Measurements from ENCODE around the gene ANKRD44. TPM values are rescaled to one million over a fixed set of nuclear protein-coding genes. Genes with fewer than 3 reads are reported as not detected.
A peak's percentile ranks its signal among the peaks of the same experiment; 100 is the strongest.

ANKRD44 gene
- total RNA-seq, 2 experiments from 2014 or later = 214 to 246 TPM

DNA sequence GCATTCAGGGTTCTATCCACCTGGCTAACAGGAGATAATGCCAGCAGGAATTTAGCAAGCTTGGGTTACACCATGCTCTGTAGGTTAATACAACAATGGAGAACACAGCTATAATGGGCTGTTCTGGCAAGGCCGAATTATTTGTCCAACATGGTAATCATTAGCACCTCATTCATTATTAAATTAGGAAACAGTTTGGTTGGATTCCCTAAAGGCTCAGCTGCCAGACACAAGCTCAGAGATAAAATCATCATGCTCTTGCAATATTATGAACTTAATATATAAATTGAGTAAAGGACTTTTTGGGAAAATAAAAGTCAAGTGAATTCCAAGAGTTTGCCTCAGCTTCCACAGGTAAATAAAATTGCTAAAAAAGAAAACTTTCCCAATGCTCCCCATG is 166.4 kb downstream of the ANKRD44 start:
- no peak overlapping the region for H3K4me3 Mint-ChIP-seq
- peaks cover 66% of the 10 kb centered on the region for H3K4me1 Mint-ChIP-seq
- ChIA-PET CTCF (interaction anchor here (0.6 to 2.7 kb wide), 5 partner anchors 15 to 134 kb away, joined by 3 to 10 read pairs (median 4); no protein-coding TSS in a partner anchor), POLR2A (interaction anchor here (2.7 kb wide), 1 partner anchor 12 kb away, joined by 9 read pairs; no protein-coding TSS in a partner anchor)
- H3K9me3 Mint-ChIP-seq = no peaks in the 10 kb centered on the region
- H3K27me3 Mint-ChIP-seq = no peaks in the 10 kb centered on the region
- H3K27ac Mint-ChIP-seq = no peak overlapping the region
- H3K36me3 Mint-ChIP-seq (ENCODE audit: low read depth) = peaks cover 48% of the 10 kb centered on the region
- DNase-seq = no peak

- H3K36me3 Mint-ChIP-seq (ENCODE audit: low read depth) = peaks cover 48% of the 10 kb centered on the region
Measured at GRCh38 chr2:197141702-197142473, 168.7 kb downstream of the ANKRD44 start.

GRCh38 chr2:197140045-197140444 is 170.5 kb downstream of the ANKRD44 start:
- Mint-ChIP-seq H3K4me1 (peaks cover 79% of the 10 kb centered on the region), H3K27me3 (no peaks in the 10 kb centered on the region), H3K36me3 (ENCODE audit: low read depth) (peaks cover 54% of the 10 kb centered on the region), H3K4me3 (no peak overlapping the region), H3K9me3 (no peaks in the 10 kb centered on the region), H3K27ac (peak overlapping the region; percentile 60)
- no peak for DNase-seq
- ChIA-PET CTCF (interaction anchor here (1.2 kb wide), 1 partner anchor 9 kb away, joined by 3 read pairs; no protein-coding TSS in a partner anchor), POLR2A (interaction anchor here (1.4 to 1.9 kb wide), 5 partner anchors 9 to 168 kb away, joined by 4 to 6 read pairs (median 5); no protein-coding TSS in a partner anchor)

More at GRCh38 chr2:197141702-197142473, 168.7 kb downstream of the ANKRD44 start:
- Mint-ChIP-seq H3K27ac (peak overlapping the region; percentile 42), H3K9me3 (no peaks in the 10 kb centered on the region), H3K27me3 (no peaks in the 10 kb centered on the region), H3K4me3 (no peak overlapping the region), H3K4me1 (peaks cover 74% of the 10 kb centered on the region)
- DNase-seq = no peak
- ChIA-PET CTCF (interaction anchor here (1.9 kb wide), 1 partner anchor 29 kb away, joined by 9 read pairs; no protein-coding TSS in a partner anchor), POLR2A (interaction anchor here (0.7 to 1.9 kb wide), 3 partner anchors 14 to 28 kb away, joined by 3 to 6 read pairs (median 5); no protein-coding TSS in a partner anchor)

- ChIA-PET POLR2A (interaction anchor here (1.9 kb wide), 1 partner anchor 11 kb away, joined by 5 read pairs; no protein-coding TSS in a partner anchor), CTCF (no interaction called here)
- Mint-ChIP-seq H3K4me3 (no peak overlapping the region), H3K9me3 (no peaks in the 10 kb centered on the region), H3K27me3 (no peaks in the 10 kb centered on the region), H3K27ac (no peak overlapping the region), H3K36me3 (ENCODE audit: low read depth) (peaks cover 55% of the 10 kb centered on the region), H3K4me1 (peaks cover 79% of the 10 kb centered on the region)
- no peak for DNase-seq
Measured at GRCh38 chr2:197138506-197138905, 172.1 kb downstream of the ANKRD44 start.

- no peak for DNase-seq
- ChIA-PET POLR2A (interaction anchor here (1.0 to 1.9 kb wide), 3 partner anchors 10 to 25 kb away, joined by 3 to 5 read pairs (median 4); no protein-coding TSS in a partner anchor), CTCF (interaction anchor here (0.8 to 1.3 kb wide), 2 partner anchors 24 to 61 kb away, joined by 3 to 8 read pairs; no protein-coding TSS in a partner anchor)
- Mint-ChIP-seq H3K9me3 (no peaks in the 10 kb centered on the region), H3K27me3 (no peaks in the 10 kb centered on the region), H3K36me3 (ENCODE audit: low read depth) (peaks cover 57% of the 10 kb centered on the region), H3K27ac (peak overlapping the region; percentile 22), H3K4me1 (peaks cover 84% of the 10 kb centered on the region), H3K4me3 (no peak overlapping the region)
Measured at GRCh38 chr2:197137826-197138477, 172.6 kb downstream of the ANKRD44 start.

DNA sequence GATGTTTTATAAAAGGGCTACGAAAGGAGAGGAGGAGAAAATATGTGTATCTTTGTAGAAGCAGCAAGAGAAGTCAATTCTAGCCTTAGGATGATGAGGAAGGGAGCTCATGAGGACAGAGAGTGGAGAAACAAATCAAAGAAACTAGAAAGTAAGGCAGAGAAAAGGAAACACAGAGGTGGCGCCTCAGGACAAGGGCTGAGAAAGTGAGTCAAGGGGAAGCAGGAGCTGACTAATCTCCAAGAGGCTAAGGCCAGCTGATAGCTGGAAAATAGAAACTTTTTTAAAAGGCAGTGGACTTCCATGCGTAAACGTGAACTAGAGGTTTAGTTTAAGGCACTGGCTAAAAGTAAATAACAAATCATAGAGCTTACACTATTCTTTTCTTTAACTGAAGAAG is 173.3 kb downstream of the ANKRD44 start:
- peaks cover 57% of the 10 kb centered on the region for H3K36me3 Mint-ChIP-seq (ENCODE audit: low read depth)

GRCh38 chr2:197136452-197136851 is 174.1 kb downstream of the ANKRD44 start:
- DNase-seq = no peak
- ChIA-PET POLR2A (interaction anchor here (0.8 to 1.1 kb wide), 2 partner anchors 9 kb away, joined by 3 read pairs; no protein-coding TSS in a partner anchor), CTCF (interaction anchor here (0.8 to 1.3 kb wide), 3 partner anchors 9 to 175 kb away, joined by 3 read pairs; no protein-coding TSS in a partner anchor)
- Mint-ChIP-seq H3K27me3 (no peaks in the 10 kb centered on the region), H3K4me1 (peaks cover 85% of the 10 kb centered on the region), H3K9me3 (no peaks in the 10 kb centered on the region), H3K27ac (peak overlapping the region; percentile 18), H3K36me3 (ENCODE audit: low read depth) (peaks cover 58% of the 10 kb centered on the region), H3K4me3 (no peak overlapping the region)

More for the DNA sequence above, 173.3 kb downstream of the ANKRD44 start:
- POLR2A ChIA-PET = interaction anchor here (0.8 to 1.1 kb wide), 3 partner anchors 9 to 24 kb away, joined by 3 to 4 read pairs (median 3); no protein-coding TSS in a partner anchor
- H3K4me3 Mint-ChIP-seq = no peak overlapping the region
- peak overlapping the region; percentile 8 for H3K27ac Mint-ChIP-seq
- peaks cover 85% of the 10 kb centered on the region for H3K4me1 Mint-ChIP-seq
- DNase-seq = no peak
- H3K9me3 Mint-ChIP-seq = no peaks in the 10 kb centered on the region
- no peaks in the 10 kb centered on the region for H3K27me3 Mint-ChIP-seq
- CTCF ChIA-PET = interaction anchor here (0.8 to 1.3 kb wide), 4 partner anchors 13 to 174 kb away, joined by 3 to 8 read pairs (median 3); no protein-coding TSS in a partner anchor

DNA sequence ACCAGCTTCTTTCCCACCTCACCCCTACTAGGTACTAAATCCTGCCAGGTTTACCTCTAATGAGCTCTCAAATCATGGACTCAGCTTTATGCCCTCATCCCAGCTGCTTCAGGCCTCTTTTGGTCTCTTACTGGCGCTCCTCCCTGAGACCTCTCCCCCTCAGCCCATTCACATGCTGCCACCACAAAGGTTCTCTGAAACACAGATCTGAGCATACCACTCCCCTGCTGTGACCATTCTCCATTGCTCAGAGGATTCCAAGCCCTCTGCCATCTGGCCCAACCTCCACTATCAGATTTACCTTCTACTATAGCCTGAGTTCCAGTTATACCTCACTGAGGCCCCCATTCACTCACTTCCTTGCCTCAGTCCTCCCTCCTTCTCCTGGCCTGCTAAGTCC is 174.8 kb downstream of the ANKRD44 start:
- POLR2A ChIA-PET = interaction anchor here (0.7 to 1.1 kb wide), 2 partner anchors 8 to 16 kb away, joined by 3 read pairs; no protein-coding TSS in a partner anchor
- Mint-ChIP-seq H3K4me1 (peaks cover 86% of the 10 kb centered on the region), H3K9me3 (no peaks in the 10 kb centered on the region), H3K4me3 (no peak overlapping the region), H3K27me3 (no peaks in the 10 kb centered on the region), H3K36me3 (ENCODE audit: low read depth) (peaks cover 59% of the 10 kb centered on the region), H3K27ac (peak overlapping the region; percentile 18)
- DNase-seq = no peak
- CTCF ChIA-PET = interaction anchor here (0.9 to 1.1 kb wide), 2 partner anchors 33 to 56 kb away, joined by 3 to 4 read pairs; no protein-coding TSS in a partner anchor

DNA sequence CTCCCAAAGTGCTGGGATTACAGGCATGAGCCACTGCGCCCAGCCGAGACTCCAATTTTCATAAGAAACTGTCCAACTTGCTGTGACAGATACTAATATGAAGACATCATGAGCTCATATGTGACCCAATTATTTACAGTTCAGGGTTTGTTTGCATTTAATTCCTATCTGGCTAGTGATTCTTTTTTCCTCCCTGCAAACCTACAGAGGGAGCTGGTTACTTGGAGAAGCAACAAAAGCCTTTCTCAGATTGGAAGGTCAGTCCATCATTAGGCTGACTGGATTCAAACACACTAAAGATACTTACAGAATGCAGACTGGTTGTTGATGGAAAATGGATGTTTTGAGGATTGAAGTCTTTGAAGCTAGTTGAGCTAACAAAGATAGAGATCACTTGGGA is 176.4 kb downstream of the ANKRD44 start:
- Mint-ChIP-seq H3K27ac (no peak overlapping the region), H3K9me3 (no peaks in the 10 kb centered on the region), H3K4me3 (no peak overlapping the region), H3K36me3 (ENCODE audit: low read depth) (peaks cover 65% of the 10 kb centered on the region), H3K4me1 (peaks cover 87% of the 10 kb centered on the region), H3K27me3 (no peaks in the 10 kb centered on the region)
- CTCF ChIA-PET = interaction anchor here (0.9 to 2.5 kb wide), 2 partner anchors 21 to 35 kb away, joined by 3 to 7 read pairs; no protein-coding TSS in a partner anchor
- POLR2A ChIA-PET = no interaction called here
- no peak for DNase-seq

GRCh38 chr2:197131558-197131855 is 179.1 kb downstream of the ANKRD44 start:
- peaks cover 76% of the 10 kb centered on the region for H3K4me1 Mint-ChIP-seq
- H3K27ac Mint-ChIP-seq = peak overlapping the region; percentile 30
- ChIA-PET CTCF (no interaction called here), POLR2A (interaction anchor here (2.0 kb wide), 1 partner anchor 13 kb away, joined by 9 read pairs; no protein-coding TSS in a partner anchor)
- H3K4me3 Mint-ChIP-seq = no peak overlapping the region
- no peaks in the 10 kb centered on the region for H3K27me3 Mint-ChIP-seq
- DNase-seq = no peak
- H3K9me3 Mint-ChIP-seq = peaks cover 6% of the 10 kb centered on the region
- H3K36me3 Mint-ChIP-seq (ENCODE audit: low read depth) = peaks cover 76% of the 10 kb centered on the region

- Mint-ChIP-seq H3K9me3 (peaks cover 6% of the 10 kb centered on the region), H3K27me3 (no peaks in the 10 kb centered on the region), H3K27ac (peak overlapping the region; percentile 31), H3K36me3 (ENCODE audit: low read depth) (peaks cover 76% of the 10 kb centered on the region), H3K4me3 (no peak overlapping the region), H3K4me1 (peaks cover 64% of the 10 kb centered on the region)
- no peak for DNase-seq
- ChIA-PET CTCF (interaction anchor here (1.0 to 1.4 kb wide), 3 partner anchors 9 to 181 kb away, joined by 3 to 10 read pairs (median 3); no protein-coding TSS in a partner anchor), POLR2A (interaction anchor here (0.6 kb wide), 1 partner anchor 9 kb away, joined by 4 read pairs; no protein-coding TSS in a partner anchor)
Measured at GRCh38 chr2:197130318-197130717, 180.3 kb downstream of the ANKRD44 start.

- Mint-ChIP-seq H3K4me3 (no peak overlapping the region), H3K9me3 (peaks cover 6% of the 10 kb centered on the region), H3K4me1 (peaks cover 58% of the 10 kb centered on the region), H3K36me3 (ENCODE audit: low read depth) (peaks cover 74% of the 10 kb centered on the region), H3K27me3 (no peaks in the 10 kb centered on the region), H3K27ac (no peak overlapping the region)
- POLR2A ChIA-PET = interaction anchor here (0.9 to 2.0 kb wide), 3 partner anchors 8 to 182 kb away, joined by 4 to 6 read pairs (median 4); no protein-coding TSS in a partner anchor
- CTCF ChIA-PET = interaction anchor here (1.3 kb wide), 1 partner anchor 164 kb away, joined by 3 read pairs; no protein-coding TSS in a partner anchor
- no peak for DNase-seq
Measured at GRCh38 chr2:197128897-197129296, 181.7 kb downstream of the ANKRD44 start.

Measured in activated CD4-positive, alpha-beta memory T cell treated with anti-CD3 and anti-CD28 coated beads, Interleukin-2, amount 10 ng/mL, durations not matched to agents 7 days and 5 days (primary cell).